SK-N-SH treated with all-trans-retinoic acid at 6 μM for 48 hours (cell line): ENCODE results near the gene GTF2A1.
"Not testable (repeated sequence)": the region's sequence is repeated elsewhere in the genome, so short reads cannot be mapped to it uniquely, and the experiment has no call there.

Source experiments
- ATAC-seq: fragments of 200-7000 bp; cut with Tn5 transposase; 3 replicates; pipeline ENCODE4 v1.9.1; 2020; ENCODE audit warnings: mild to moderate bottlenecking, moderate library complexity
- ARNTL ChIP-seq: fragments of 450-650 bp; formaldehyde crosslinking; IDR thresholded peaks from 2 replicates; pipeline ENCODE4 v1.5.0; 2020; ENCODE audit warnings: low read depth, mild to moderate bottlenecking, moderate library complexity, borderline replicate concordance
- BACH2 ChIP-seq: fragments of 250-450 bp; sonication (Bioruptor Pico); IDR thresholded peaks from 2 replicates; pipeline ENCODE4 v1.9.0; 2021; ENCODE audit warnings: mild to moderate bottlenecking, borderline replicate concordance
- CSDC2 ChIP-seq: fragments of 250-450 bp; sonication (Bioruptor Pico); IDR thresholded peaks from 2 replicates; pipeline ENCODE4 v1.5.0; 2020; ENCODE audit warnings: mild to moderate bottlenecking, moderate library complexity
- CSRNP3 ChIP-seq: fragments of 250-450 bp; sonication (Bioruptor Pico); IDR thresholded peaks from 2 replicates; pipeline ENCODE4 v1.5.1; 2021; ENCODE audit warnings: mild to moderate bottlenecking, moderate library complexity
- ESRRG ChIP-seq: fragments of 250-450 bp; sonication (Bioruptor Pico); IDR thresholded peaks from 2 replicates; pipeline ENCODE4 v1.6.1; 2021; ENCODE audit warnings: mild to moderate bottlenecking
- GLIS3 ChIP-seq: fragments of 250-450 bp; sonication (Bioruptor Pico); IDR thresholded peaks from 2 replicates; pipeline ENCODE4 v1.5.0; 2020; ENCODE audit warnings: mild to moderate bottlenecking, moderate library complexity
- OSR1 ChIP-seq: fragments of 250-450 bp; sonication (Bioruptor Pico); IDR thresholded peaks from 2 replicates; pipeline ENCODE4 v1.8.0; 2022; ENCODE audit warnings: moderate library complexity, mild to moderate bottlenecking, inconsistent platforms
- POU6F1 ChIP-seq: fragments of 250-450 bp; sonication (Bioruptor Pico); IDR thresholded peaks from 2 replicates; pipeline ENCODE4 v1.8.0; 2021; ENCODE audit warnings: low read depth, mild to moderate bottlenecking, moderate library complexity, borderline replicate concordance
- PPARA ChIP-seq: fragments of 250-450 bp; sonication (Bioruptor Pico); IDR thresholded peaks from 2 replicates; pipeline ENCODE4 v1.5.0; 2020; ENCODE audit warnings: mild to moderate bottlenecking, borderline replicate concordance
- RARB ChIP-seq: fragments of 250-450 bp; sonication (Bioruptor Pico); IDR thresholded peaks from 2 replicates; pipeline ENCODE4 v1.8.0; 2021; ENCODE audit warnings: mild to moderate bottlenecking, moderate library complexity
- SNAI2 ChIP-seq: fragments of 250-450 bp; sonication (Bioruptor Pico); IDR thresholded peaks from 2 replicates; pipeline ENCODE4 v1.5.0; 2020; ENCODE audit warnings: mild to moderate bottlenecking, moderate library complexity
- TCF4 ChIP-seq: fragments of 250-450 bp; sonication (Bioruptor Pico); IDR thresholded peaks from 2 replicates; pipeline ENCODE4 v1.8.0; 2021; ENCODE audit warnings: mild to moderate bottlenecking, moderate library complexity, borderline replicate concordance
- ZC3H10 ChIP-seq: fragments of 250-450 bp; sonication (Bioruptor Pico); IDR thresholded peaks from 2 replicates; pipeline ENCODE4 v1.5.1; 2021; ENCODE audit warnings: mild to moderate bottlenecking, moderate library complexity
- ZFP3 ChIP-seq: fragments of 250-450 bp; sonication (Bioruptor Pico); IDR thresholded peaks from 2 replicates; pipeline ENCODE4 v1.5.0; 2020; ENCODE audit warnings: mild to moderate bottlenecking, moderate library complexity
- ZNF565 ChIP-seq: fragments of 450-650 bp; formaldehyde crosslinking; conservative IDR thresholded peaks from 2 replicates; pipeline ENCODE4 v1.5.0; 2020; ENCODE audit warnings: low read depth, mild to moderate bottlenecking, moderate library complexity
- ZNF70 ChIP-seq: fragments of 450-650 bp; formaldehyde crosslinking; IDR thresholded peaks from 2 replicates; pipeline ENCODE4 v1.5.0; 2020; ENCODE audit warnings: mild to moderate bottlenecking, moderate library complexity
- ZNF8 ChIP-seq: fragments of 450-650 bp; formaldehyde crosslinking; IDR thresholded peaks from 2 replicates; pipeline ENCODE4 v1.5.0; 2020; ENCODE audit warnings: mild to moderate bottlenecking, moderate library complexity
- TF ChIP-seq, protein P1 (sequence below): fragments of 250-450 bp; sonication (Bioruptor Pico); IDR thresholded peaks from 2 replicates; pipeline ENCODE4 v1.5.0; 2020; ENCODE audit warnings: mild to moderate bottlenecking, moderate library complexity
- TF ChIP-seq, protein P2 (sequence below): fragments of 250-450 bp; sonication (Bioruptor Pico); IDR thresholded peaks from 2 replicates; pipeline ENCODE4 v1.8.0; 2020; ENCODE audit warnings: mild to moderate bottlenecking, moderate library complexity, borderline replicate concordance

GTF2A1 gene

GRCh38 chr14:81235096-81235495 is 14.3 kb upstream of the GTF2A1 start:
- no peak for ATAC-seq
- no peak for TF ChIP-seq GLIS3 (CRISPR knock-in tag)
- TF ChIP-seq ZNF8 (CRISPR knock-in tag): no peak
- TF ChIP-seq ZNF70: no peak
- TF ChIP-seq ZC3H10 (CRISPR knock-in tag): no peak
- TF ChIP-seq ZFP3: no peak
- no peak for TF ChIP-seq OSR1 (CRISPR knock-in tag)
- no peak for TF ChIP-seq SNAI2 (CRISPR knock-in tag)
- no peak for TF ChIP-seq ESRRG (CRISPR knock-in tag)
- TF ChIP-seq POU6F1: no peak
- no peak for TF ChIP-seq CSRNP3
- no peak for TF ChIP-seq CSDC2 (CRISPR knock-in tag)
- TF ChIP-seq TCF4 (CRISPR knock-in tag): no peak
- no peak for TF ChIP-seq ZNF565 (CRISPR knock-in tag)
- TF ChIP-seq PPARA (CRISPR knock-in tag): no peak
- TF ChIP-seq, all 23 proteins: peak for 0

DNA sequence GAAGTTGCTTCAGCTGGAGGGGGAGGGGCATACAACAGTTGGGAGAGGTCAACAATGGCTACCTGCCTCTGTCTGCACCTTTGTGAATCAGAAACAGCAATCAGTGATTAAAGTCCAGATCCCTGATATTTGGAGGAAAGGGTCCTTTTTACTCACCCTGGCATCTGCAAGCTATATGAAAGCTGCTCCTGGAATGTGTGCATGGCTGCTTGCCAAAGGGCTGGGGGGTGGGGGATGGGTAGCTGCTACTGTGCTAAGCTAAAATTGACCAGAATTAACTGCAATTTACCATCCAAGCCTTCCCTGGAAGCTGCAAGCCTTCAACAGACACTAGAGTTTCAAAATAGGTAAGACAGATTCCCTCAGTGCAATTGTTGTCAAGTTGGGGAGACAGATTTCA is 13.5 kb upstream of the GTF2A1 start:
- TF ChIP-seq BACH2 (CRISPR knock-in tag): no peak
- TF ChIP-seq, protein P1, sequence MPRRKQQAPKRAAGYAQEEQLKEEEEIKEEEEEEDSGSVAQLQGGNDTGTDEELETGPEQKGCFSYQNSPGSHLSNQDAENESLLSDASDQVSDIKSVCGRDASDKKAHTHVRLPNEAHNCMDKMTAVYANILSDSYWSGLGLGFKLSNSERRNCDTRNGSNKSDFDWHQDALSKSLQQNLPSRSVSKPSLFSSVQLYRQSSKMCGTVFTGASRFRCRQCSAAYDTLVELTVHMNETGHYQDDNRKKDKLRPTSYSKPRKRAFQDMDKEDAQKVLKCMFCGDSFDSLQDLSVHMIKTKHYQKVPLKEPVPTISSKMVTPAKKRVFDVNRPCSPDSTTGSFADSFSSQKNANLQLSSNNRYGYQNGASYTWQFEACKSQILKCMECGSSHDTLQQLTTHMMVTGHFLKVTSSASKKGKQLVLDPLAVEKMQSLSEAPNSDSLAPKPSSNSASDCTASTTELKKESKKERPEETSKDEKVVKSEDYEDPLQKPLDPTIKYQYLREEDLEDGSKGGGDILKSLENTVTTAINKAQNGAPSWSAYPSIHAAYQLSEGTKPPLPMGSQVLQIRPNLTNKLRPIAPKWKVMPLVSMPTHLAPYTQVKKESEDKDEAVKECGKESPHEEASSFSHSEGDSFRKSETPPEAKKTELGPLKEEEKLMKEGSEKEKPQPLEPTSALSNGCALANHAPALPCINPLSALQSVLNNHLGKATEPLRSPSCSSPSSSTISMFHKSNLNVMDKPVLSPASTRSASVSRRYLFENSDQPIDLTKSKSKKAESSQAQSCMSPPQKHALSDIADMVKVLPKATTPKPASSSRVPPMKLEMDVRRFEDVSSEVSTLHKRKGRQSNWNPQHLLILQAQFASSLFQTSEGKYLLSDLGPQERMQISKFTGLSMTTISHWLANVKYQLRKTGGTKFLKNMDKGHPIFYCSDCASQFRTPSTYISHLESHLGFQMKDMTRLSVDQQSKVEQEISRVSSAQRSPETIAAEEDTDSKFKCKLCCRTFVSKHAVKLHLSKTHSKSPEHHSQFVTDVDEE (CRISPR knock-in tag): no peak
- no peak for TF ChIP-seq SNAI2 (CRISPR knock-in tag)
- ATAC-seq: no peak

- no peak for ATAC-seq
- no peak for TF ChIP-seq ZNF70
Observed at GRCh38 chr14:81233615-81234014, 12.9 kb upstream of the GTF2A1 start.

- TF ChIP-seq CSRNP3 (no peak), ESRRG (CRISPR knock-in tag) (no peak), ZNF8 (CRISPR knock-in tag) (no peak), BACH2 (CRISPR knock-in tag) (no peak), RARB (CRISPR knock-in tag) (no peak), OSR1 (CRISPR knock-in tag) (no peak)
- no peak for ATAC-seq
Observed at GRCh38 chr14:81231540-81231939, 10.8 kb upstream of the GTF2A1 start.

DNA sequence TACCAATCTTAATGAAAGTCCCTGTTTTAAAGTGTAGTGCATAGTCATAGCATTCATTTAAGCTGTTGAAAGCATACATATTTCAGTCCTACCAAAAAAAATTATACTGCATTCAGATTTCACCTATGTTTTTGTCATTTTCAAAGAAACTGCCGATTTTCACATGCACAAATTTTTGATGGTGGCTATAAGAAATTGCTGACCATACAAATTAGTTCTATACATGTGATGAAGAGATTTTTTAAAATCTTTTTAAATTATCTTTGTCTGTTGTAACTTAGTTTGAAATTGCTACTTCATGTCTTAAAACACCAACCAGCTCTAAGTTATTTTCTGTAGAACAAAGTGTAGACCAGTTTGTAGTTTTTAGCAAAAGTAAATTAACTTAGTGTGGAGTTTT is 3.5 kb upstream of the GTF2A1 start:
- TF ChIP-seq OSR1 (CRISPR knock-in tag): no peak
- ATAC-seq: no peak

- ATAC-seq: not testable (repeated sequence)
Observed at GRCh38 chr14:81223788-81224187, 3.0 kb upstream of the GTF2A1 start.

GRCh38 chr14:81222691-81223090 is 1.9 kb upstream of the GTF2A1 start:
- no peak for ATAC-seq
- TF ChIP-seq TCF4 (CRISPR knock-in tag) (no peak), ZNF70 (no peak), BACH2 (CRISPR knock-in tag) (no peak), ARNTL (CRISPR knock-in tag) (no peak), ZC3H10 (CRISPR knock-in tag) (no peak), POU6F1 (no peak)
- TF ChIP-seq, protein P2, sequence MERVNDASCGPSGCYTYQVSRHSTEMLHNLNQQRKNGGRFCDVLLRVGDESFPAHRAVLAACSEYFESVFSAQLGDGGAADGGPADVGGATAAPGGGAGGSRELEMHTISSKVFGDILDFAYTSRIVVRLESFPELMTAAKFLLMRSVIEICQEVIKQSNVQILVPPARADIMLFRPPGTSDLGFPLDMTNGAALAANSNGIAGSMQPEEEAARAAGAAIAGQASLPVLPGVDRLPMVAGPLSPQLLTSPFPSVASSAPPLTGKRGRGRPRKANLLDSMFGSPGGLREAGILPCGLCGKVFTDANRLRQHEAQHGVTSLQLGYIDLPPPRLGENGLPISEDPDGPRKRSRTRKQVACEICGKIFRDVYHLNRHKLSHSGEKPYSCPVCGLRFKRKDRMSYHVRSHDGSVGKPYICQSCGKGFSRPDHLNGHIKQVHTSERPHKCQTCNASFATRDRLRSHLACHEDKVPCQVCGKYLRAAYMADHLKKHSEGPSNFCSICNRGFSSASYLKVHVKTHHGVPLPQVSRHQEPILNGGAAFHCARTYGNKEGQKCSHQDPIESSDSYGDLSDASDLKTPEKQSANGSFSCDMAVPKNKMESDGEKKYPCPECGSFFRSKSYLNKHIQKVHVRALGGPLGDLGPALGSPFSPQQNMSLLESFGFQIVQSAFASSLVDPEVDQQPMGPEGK (CRISPR knock-in tag): no peak
